CD4-positive, alpha-beta T cell treated with Interleukin-1 beta for 1 hour (primary cell): ENCODE data around the gene TTF2.
"Not testable (repeated sequence)": the region's sequence is repeated elsewhere in the genome, so short reads cannot be mapped to it uniquely, and the experiment has no call there.

ENCODE experiments used
- DNase-seq, 2 donors: peaks; one replicate each; pipeline ENCODE4 v3.0.0-alpha.2; 2020 to 2022

Gene TTF2

DNA sequence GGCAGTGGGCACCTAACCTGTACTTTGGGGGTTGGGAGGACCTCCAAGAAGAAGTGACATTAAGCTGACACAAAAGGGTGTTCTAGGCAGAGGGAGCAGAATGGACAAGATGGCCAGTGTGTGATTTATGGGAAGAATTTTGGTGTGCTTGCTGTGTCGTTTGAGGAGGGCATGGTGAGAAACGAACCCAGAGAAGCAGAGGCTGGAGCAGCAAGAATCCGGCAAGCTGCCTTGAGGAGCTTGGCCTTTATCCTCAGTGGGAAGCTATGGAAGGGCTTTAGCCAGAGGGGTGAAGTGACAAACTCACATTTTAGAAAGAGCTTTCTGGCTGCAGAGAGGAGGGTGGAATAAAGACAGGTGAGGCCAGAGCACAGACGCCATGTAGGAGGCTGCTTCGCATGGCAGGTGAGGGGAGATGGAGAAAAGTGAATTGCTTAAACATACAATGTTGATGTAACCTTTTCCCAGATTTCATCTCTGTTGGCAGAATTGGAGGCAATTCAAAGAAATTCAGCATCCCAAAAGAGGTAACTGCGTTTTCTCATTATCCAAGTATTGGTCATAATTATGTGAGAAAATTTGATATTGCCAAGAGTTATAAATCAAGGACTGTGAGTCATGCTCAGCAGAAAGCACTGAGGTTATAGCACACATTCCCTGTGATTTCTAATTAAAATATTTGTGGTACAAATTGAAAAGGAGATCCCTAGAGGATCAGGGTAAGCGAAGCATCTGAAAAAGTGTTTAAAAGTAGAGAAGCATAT, 34.9 kb downstream of the TTF2 start:
- DNase-seq = no peak

DNA sequence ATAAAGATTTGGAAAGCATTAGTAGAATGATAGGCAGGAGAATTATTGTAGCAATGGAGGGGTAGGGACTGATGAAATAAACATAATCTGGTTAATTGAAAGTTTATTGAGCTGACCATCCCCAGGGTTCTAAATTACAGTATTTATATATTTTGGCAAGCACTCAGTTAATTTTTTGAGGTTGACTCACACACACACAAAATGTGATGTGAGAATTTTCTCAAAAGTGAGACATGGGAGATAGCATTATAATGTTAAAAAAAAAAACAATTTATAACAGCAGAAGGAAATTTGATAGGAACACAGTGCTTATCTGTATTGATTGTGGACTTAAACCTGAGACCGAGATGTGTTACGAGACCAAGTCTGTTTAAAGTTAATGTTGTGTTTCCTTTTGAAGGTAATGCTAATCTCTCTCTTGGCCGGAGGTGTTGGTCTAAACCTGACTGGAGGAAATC, 36.9 kb downstream of the TTF2 start:
- no peak for DNase-seq

DNA sequence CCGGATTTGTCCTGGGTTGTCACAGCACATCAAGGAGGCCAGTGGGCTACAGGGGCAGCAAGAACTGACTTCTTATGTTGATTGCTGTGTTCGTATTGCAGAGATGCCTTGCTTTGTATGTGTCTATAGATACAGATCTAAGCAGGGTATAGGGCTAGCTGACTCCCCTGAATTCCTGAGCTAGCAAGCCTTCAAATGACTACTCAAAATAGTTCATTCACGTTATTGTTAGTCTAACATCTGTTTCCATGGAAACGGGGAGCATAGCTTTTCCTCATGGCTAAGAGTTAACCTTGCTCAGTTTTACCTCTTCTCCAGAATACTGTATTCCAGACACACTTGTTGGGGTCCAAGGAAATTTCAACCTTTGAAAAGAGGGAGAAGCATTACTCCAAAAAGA, 37.3 kb downstream of the TTF2 start:
- no peak for DNase-seq

DNA sequence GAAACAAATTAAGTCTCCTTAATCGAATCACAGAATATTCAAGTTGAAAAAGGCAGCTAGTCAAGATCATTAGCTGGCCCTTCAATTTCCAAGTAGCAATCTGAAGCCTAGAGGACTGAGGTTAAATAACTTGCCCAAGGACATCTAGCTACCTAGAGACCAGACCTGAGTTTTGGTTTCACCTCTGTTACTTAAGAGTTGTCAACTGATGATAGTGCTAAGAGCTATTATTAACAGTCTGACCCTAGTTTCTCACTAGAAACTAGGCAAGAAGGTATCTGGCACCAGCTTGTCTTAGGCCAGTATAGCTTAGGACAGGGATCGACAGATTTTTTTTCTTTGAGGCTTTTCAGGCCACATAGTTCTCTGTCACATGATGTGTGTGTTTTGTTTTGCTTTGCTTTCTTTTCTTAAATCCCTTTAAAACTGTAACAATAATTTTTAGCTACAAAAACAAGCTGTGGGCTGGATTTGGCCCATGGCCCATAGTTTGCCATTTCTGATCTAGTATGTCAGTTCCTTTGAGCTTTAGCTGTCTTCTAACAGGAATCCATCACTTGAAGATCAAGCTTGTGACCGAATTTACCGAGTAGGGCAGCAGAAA, 38.3 kb downstream of the TTF2 start:
- DNase-seq = no peak

DNA sequence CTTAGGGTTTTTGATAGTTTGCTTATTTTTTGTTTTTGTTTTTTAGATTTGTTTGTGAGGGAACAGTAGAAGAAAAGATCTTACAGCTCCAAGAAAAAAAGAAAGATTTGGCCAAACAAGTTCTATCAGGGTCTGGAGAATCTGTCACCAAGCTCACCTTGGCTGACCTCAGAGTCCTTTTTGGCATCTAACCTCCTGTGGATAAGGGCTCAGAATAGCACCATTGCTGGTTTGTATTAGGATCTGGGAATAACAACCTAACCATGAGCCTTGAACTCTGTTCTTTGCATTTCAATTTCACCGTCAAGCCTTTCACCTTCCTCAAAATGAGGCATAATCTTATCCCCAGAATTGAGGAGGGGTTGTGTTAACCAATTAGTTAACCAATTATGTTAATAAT, 41.2 kb downstream of the TTF2 start:
- no peak for DNase-seq

DNA sequence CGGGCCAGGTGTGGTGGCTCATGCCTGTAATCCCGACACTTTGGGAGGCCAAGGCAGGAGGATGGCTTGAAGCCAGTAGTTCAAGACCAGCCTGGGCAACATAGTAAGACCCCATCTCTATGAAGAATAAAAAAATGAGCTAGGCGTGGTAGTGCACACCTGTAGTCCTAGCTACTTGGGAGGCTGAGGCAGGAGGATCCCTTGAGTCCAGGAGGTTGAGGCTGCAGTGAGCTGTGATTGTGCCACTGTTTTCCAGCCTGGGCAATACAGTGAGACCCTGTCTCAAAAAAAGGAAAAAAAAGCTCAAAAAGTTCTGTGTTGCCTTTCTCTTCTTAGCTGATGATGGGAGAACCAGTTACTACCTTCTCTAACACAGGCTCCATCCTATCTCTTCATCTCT, 41.7 kb downstream of the TTF2 start:
- not testable (repeated sequence) for DNase-seq

DNA sequence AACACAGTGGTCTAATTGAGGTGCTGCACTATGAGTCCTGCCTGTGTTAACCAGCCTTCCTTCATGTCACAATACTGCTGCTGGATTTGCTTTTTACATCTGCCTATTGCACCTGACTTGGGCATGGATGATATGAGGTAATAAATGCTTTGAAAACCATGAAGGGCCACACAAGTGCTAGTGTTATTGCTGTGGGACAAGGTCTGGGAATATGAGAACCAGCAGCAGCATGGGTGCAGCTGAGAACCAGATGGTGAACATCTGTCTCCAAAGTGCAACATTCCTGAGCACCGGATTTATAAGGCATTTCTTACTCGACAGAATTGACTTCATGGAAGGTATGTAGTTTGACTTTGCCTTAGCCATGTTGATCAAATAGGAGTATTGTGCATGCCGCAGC, 44.9 kb downstream of the TTF2 start:
- DNase-seq = no peak

DNA sequence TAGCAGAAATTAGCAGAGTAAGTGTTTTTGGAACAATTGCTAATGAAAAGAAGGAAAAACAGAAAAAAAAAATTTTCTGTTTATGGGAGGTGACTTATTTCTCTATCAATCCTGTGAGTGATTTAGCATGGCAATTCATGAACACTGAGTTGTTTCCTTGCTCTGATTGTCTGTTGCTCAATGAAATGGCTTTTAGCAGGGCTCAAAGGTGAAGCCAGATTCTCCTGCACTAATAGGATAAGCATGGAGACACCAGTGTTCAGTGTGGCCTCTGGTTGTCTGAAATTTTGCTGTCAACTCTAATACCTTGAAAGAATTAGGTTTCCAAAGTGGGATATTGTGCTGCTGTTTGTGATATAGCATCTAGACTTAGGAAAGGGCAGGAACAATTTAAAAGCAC, 45.6 kb downstream of the TTF2 start:
- DNase-seq = no peak

DNA sequence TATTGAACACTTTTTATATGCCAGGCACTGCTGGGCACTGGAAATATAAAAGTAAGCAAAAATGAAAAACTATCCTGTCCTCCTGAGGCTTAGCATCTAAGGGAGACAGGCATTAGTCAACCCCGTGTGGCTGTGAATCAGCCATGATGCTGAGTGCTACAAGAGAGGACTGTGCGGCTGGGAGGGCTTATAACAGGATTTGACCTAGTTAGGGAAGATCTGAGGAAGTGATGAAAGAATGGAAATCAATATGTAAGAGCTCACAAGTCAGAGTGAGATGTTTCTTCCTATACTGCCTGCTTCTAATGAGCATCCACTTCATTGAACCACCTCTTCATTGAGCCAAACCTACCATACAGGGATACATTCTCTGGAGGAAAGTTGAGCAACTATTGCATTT, 46.4 kb downstream of the TTF2 start:
- DNase-seq = no peak

DNA sequence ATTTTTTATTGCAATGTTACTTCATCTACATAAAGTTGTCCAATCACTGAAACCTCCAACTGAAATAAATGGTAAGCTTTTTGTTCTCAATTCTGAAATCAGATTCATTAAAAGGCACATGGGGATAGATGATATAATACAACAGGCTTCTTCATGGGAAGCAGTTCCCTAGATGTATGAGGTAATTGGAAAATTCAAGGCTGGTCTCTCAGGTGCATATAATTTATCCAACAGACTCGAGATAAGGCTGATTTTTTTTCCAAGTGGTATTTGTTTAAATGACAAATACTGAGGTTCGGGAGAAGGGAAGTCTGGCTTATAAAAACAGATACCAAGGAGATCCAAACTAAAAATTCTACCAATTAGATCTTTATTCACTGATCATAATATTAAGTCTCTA, 47.2 kb downstream of the TTF2 start:
- no peak for DNase-seq

DNA sequence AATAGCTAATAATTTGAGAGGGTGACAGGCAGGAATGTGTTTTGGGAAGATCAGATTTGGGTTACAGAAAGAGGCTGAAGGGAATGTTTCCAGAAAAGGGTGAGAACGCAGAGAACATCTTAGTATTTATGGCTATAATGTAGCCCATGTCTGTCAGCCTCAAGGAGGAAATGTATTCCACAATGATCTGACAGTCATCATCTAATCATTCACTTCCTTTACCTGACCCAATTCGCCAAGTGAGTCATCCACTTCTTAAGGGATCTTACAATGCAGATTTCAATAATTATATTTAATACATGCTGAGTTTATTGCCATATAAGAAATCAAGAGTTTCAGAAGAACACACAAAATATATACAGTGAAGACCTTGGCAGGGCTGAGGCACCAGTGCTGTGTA, 50.6 kb downstream of the TTF2 start:
- DNase-seq = no peak

DNA sequence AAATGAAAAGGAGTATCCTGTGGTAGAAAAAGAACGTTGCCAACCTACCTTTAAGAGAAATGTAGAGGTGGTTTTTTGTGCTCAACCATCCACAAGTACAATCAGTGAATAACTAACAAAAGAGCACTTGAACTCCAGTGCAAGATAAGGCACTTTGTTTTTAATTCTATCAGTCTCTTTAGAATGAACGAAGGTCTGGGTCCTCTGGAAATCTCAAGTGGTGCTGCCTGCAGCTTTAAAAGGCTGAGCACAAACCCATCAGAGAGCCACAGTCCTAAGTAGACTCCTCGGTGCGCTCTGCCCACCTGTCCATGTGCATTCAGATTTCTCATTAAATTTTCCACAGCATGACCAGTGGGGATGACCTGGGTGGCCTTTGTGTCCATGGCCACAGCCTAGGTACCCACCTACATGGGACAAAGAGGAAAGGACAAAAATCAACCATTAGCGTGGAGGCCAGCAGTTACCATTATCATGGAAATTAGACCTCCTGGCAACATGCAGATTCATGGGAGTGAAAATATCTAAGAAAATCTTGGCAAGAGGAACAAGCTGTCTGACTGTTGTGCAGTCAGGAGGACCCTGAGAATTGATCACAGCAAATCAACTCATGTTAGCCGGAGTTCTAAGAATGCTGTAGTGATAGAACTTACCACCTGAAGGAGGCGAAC, 52.1 kb downstream of the TTF2 start:
- no peak for DNase-seq

DNA sequence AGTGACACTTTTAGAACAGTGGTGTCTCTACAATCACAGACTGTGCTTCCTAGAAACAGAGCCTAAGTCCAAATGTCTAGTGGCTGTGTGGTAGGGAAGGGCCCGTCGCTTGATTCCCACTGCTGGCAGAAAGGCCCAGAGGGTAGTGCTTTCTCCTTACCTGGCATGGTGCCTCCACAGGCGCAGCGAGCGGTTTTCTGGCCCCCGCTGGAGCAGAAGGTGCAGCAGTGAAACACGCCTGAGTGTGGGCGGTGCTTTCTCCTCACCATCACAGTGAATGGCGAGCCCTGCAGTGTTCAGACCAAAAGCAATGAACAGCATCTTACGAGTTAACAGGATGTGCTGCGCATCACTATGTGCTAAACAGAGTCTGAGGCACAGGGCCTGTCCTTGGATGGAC, 53.1 kb downstream of the TTF2 start:
- DNase-seq = no peak

DNA sequence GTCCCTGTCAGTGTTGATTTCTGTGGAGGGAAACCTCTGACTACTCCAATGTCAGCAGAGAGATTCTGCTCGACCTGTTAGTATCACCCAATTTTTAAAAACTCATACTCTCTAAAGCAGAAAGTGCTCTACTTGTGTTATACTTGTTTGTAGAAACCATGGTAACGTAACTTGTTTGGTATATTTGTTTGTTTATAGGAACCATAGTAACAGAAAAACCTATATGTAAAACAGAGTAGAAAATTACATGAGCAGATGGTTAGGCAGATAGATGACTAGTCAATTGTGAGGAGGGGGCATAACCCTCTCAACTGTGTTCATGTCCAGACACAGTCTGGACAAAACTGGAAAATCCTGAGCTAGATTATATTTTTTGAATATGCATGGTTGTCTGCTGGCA, 54.8 kb downstream of the TTF2 start:
- DNase-seq = peak in 1 of 2 donors; percentile 4

DNA sequence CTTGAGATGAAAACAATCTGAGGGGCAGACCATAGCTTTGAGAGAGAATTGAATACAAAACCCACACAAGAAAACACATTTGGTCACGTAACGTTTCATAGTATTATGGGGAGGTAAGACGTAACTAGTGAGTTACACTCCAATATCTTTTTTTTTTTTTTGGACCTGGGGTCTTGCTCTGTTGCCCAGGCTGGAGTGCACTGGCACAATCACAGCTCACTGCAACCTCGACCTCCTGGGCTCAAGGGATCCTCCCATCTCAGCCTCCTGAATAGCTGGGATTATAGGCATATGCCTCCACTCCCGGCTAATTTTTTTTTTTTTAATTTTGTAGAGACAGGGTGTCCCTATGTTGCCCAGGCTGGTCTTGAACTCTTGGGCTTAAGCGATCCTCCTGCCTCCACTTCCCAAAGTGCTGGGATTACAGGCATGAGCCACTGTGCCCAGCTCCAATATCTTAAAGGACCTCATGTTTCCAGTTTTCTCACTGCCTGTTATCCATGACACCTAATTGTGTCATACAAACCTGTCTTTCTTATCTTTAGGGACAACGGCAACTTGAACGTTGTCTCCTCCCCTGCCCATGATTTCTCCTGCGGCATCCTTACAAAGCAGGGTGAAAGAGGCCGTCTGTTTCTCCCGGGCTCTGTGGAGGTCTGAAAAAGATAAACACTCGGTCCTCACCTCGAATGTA, 56.1 kb downstream of the TTF2 start:
- no peak for DNase-seq

DNA sequence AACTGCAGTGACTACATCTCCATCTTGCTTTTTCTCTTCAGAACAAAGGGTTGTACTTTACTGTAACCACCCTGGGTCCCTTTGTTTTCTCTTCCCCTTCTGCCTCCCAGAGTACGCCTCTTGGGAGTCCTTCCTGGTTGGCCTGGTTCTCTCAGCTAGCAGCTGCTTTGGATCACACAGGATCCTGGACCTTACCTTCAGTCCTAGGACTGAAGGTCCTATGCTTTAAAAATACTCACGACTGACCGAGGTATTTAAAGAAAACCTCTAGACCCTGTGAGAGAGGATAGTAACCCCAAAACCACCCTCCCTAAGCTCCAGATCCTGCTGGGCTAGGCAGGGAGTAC, 56.6 kb downstream of the TTF2 start:
- DNase-seq = no peak

DNA sequence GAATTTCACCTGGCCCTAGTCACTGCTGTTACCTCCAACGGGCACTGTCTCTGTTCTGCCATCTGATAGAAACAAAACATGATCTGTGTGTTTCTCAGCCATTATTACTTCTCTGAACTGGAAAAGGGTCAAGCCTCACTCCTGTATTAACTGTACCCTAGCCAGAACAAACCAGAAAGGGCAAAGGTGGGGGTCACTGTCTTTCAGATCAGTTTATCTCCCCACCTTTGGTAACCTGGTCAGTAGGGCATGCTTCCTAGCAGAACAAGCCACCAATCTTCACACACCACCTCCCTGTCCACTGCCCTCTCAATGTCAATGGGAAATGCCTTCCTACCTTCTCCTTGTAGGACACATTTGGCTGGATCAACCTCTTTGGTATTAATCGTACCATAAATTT, 57.6 kb downstream of the TTF2 start:
- DNase-seq = no peak

DNA sequence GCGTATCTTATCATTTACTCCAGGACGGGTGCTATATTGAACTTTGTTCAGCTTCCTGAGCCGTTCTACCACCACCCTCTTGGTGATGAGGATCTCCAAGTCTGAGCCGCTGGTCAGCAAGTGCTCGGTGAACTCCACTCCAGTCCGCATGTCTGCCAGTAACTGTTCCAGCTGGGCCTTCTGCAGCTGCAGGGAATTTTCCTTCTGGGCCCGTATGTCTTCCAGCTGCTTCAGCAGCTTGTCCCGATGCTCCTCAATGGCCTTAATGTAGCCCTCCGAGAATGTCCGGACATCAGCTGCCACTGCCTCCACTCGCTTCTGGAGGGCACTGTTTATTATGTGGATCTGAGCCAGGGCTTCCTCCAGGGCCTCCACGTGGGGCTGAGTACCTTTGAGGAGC, 58.0 kb downstream of the TTF2 start:
- DNase-seq = no peak

DNA sequence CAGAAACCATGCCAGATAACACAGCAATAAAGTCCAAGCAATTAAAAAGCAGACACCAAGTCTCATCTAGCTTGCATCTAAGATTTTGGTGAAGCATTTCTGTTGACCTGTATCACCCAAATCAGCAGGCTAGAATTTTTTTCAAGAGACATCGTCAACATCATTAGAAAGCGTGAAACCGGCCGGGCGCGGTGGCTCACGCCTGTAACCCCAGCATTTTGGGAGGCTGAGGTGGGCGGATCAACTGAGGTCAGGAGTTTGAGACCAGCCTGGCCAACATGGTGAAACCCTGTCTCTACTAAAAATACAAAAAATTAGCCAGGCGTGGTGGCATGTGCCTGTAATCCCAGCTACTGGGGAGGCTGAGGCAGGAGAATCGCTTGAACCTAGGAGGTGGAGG, 59.0 kb downstream of the TTF2 start:
- DNase-seq = not testable (repeated sequence)

DNA sequence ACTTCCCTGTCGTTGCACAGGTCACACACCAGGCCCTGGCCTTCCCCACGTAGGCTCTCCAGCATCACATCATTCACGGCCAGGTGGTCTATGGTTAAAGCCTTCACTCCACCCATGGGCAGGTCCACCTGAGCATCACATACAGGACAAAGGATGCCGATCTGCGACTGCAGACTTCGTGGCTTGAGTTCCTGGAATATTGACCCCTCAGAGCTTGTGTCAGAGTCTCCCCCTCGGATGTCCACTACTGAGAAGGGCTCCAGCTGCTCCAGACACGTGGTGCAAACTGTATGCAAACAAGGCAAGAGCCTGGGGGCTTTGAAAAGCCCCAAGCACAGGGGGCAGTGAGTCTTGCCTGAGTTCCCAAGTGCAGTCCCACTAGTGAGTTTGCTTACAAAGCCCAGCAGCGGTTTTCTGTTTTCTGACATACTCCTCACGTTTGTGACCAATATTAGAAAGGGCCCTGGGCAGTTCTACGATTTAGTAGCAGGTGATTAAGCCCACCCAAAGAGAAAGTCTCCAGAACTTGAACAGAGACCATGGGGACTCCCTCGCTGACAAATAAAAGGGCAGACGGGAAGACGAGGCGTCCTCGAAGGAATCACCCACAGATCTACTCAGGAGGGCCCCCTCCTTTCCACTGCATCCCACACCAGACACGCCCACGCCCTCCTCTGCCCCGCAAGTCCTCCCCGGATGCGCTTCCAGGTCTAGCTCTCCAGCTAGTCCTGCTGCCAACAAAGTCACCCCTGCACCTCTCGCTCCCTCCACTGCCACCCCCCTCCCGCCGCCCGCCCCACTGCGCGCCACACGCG, 60.9 kb downstream of the TTF2 start:
- no peak for DNase-seq

DNA sequence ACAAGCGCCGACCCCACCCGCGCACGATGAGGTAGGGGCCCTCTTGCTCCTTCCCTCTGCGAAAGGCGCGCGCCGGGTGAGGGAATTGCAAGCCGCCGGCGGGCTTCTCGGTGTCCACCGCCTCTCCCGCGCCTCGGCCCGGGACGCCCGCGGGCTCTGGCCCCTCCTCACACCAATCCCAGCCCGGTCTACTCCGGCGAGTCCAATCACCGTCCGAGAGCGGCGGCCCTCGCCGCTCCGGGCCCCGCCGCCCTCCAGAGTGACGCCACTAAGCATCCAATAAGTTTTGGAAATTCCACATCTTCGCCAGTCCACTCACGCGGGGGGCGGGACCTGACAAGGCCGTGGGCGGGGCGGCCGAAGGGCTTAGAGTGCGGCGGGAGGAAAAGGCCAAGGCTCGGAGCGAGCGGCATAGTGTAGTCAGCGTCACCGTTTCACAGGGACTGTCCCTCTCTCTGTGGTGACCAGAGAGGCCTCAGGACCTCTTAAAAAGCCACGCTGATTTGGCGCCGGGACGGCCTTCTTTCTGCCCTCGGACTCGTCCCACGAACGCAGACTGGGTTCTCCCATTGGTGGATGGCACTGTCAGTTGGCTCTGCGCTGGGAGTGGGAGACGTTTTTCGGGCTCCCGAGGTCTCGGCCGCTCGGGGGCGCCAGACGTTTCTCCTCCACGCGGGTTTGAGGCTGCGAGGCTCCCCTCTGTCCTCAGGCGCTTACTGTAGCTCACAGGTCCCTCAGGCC, 61.6 kb downstream of the TTF2 start, which contains the start of gene TRIM45:
Gene TRIM45, minus strand, starts transcription at position 161 of the 741 bp plus-strand sequence. CDS start 548 bp downstream, outside the sequence.
- DNase-seq = peak; percentile 86 to 87
